NCI-H774 (cell line): ENCODE data around the gene PCSK5.
"Not testable (repeated sequence)": the region's sequence is repeated elsewhere in the genome, so short reads cannot be mapped to it uniquely, and the experiment has no call there.

ENCODE experiments used
- DNase-seq: peaks from one replicate; lab custom pipeline; 2025; lab: John Stamatoyannopoulos, UW

Gene PCSK5

GRCh38 chr9:76007935-76008334 is 117.5 kb downstream of the PCSK5 start:
- DNase-seq: no peak

DNA sequence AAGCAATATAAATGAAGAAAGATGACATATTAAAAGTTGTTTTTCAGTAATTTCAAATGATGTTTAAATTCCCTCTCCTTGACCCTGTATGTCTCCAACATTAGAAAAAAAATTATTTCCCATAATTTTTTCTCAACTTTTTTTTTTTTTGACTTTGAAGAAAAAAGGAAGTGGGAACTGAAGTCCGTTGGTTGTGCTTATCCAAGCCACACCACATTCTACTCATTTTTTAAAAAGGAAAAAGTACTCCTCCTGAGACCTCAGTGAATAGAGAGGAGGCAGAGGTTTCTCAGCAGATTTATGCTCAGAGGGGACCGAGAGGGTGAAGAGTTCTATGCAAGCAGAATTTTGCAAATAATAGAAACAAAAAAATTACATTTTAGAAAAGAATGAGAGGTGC is 123.3 kb downstream of the PCSK5 start:
- DNase-seq: no peak

- no peak for DNase-seq
Measured at GRCh38 chr9:76018235-76018634, 127.8 kb downstream of the PCSK5 start.

DNA sequence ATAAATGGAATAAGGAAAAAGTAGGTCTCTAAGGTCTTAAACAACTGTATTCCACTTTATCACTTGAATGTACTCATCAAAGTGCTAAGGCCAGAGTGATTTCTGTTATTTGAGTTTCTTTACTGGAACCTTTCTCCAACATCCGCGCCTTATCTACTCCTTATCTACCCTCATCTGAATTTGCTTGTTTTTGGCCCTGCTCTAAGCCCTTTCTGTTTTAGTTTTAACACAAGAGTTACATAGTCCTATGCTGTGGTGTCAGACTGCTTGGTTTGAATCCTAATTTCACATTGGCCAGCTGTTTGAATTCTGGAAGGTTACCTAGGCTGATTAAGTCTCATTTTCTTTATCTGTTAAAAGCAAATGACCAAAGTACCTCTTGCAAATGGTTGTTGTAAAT is 128.3 kb downstream of the PCSK5 start:
- DNase-seq: no peak

- DNase-seq: no peak
Measured at GRCh38 chr9:76020652-76021051, 130.2 kb downstream of the PCSK5 start.

DNA sequence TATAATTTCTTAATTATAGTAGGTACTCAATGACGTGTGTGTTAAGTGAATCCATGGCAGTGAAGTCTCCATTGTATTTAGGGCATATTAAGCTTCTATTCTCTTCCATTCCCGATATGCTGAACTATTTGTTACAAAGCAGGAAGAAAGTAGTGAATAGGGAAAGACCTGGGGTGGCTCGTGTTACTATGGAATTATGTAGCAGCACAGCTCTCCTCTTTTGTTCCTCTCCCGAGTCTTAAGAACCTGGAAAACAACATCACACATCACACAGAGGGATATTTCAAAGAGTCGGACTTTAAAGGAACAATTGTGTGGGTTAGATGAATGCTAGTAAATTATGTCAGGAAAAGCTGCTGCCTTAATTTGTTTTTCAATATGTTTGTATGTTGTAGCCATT is 131.8 kb downstream of the PCSK5 start:
- no peak for DNase-seq

- DNase-seq: no peak
Measured at GRCh38 chr9:76023715-76024195, 133.3 kb downstream of the PCSK5 start.

DNA sequence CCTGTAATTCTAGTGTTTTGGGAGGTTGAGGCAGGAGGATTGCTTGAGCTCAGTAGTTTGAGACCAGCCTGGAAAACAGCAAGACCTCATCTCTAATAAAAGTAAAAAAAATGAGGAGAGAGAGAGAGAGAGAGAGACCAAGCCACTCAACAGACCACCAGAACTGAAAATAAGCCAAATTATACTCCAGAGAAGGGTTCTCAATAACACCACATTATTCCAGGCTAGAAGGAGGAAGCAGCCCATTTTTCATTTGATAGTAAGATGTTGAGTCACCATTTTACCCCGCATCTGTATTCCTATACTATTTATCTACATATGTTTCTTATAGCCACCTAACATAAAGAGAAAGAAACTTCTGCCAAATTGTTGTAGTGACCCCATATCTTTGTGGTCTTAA is 134.8 kb downstream of the PCSK5 start:
- no peak for DNase-seq

GRCh38 chr9:76026796-76027195 is 136.3 kb downstream of the PCSK5 start:
- DNase-seq: no peak

DNA sequence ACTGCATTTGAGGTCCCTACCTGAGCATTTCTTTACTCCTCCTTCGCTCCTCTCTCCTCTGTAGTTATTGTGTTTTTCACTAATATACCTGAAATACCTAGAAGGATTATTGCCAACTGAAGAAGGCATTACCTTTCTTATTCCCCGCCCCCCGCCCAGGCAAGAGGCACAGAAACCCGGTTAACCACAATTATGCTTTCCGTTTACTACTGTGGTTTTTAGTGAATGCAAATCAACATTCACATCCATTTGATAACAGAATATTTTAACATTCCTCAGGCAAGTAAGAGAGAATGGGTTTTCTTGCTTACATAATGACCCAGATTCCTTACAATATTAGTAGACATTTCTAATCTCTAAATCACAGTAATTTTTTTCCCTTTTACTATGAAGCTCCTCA is 136.9 kb downstream of the PCSK5 start:
- DNase-seq: no peak

DNA sequence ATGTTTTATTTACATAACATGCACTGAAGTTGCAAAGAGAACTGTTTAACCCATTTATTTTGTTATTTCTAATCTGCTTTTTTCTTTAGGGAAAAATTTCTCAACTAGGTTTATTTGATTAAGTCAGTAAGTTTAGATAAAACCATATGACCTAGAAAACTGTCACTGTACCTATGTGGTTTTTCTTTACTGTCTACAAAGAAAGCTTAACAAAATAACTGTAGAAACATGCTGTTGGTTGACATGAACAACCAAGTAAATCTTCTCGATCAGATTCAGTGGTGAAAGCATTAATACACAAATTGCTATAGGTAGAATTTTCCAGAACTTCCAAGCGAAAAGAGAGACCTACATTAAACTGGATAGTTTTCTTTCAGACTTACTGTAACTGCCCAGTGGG is 137.4 kb downstream of the PCSK5 start:
- no peak for DNase-seq

DNA sequence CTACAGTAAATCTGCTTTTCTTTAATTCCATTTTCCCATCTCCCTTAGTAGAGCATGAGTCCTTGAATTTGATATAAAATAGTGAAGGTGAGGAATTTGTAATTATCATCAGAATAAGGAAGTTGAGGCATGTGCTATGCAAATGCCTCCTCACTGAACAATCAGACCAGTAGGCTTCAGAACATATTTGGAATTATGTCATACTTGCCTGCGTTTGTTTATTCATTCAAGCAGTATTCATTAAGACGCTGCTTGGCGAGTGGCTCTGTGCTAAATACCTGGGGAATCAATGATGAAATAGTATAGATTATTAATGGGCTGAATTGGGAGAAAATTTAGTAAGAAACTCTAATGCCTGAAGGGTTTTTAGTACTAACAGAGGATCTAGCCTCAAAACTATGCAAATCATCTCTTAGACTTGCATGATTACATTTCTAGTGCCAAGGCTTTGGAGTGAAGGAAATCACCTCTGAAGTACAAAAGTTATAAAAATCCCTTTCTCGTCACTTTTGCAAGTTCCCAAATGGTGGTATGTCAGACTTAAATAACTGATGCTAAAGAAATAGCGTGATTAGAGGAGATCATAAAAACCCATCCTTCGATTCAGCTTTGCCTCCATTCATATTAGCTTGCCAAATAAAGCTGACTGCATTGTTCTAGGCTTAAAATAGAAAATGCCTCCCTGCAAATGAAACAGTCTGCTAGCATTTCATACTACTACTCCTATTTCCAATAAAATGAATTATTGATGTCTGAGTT is 141.7 kb downstream of the PCSK5 start:
- DNase-seq: no peak

GRCh38 chr9:76032797-76033373 is 142.4 kb downstream of the PCSK5 start:
- DNase-seq: no peak

- no peak for DNase-seq
Measured at GRCh38 chr9:76034049-76034448, 143.6 kb downstream of the PCSK5 start.

DNA sequence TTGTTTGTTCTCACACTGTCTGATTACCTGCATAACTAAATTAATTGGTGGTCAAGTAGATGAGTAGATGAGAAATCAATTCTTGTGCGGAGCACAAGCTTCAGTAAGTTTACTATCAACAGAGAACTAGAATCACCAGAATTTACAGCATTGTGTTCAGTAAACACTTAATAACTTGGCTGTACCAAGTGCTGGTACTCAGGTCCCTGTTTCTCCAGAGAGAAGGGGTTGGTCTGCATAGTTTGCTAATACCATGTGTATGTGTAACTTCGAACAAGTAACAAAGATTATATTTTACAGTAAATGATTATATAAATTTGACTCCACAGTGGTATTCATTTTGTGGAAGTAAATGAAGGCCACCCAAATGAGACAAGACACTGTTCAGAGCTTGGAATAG is 146.3 kb downstream of the PCSK5 start:
- no peak for DNase-seq

DNA sequence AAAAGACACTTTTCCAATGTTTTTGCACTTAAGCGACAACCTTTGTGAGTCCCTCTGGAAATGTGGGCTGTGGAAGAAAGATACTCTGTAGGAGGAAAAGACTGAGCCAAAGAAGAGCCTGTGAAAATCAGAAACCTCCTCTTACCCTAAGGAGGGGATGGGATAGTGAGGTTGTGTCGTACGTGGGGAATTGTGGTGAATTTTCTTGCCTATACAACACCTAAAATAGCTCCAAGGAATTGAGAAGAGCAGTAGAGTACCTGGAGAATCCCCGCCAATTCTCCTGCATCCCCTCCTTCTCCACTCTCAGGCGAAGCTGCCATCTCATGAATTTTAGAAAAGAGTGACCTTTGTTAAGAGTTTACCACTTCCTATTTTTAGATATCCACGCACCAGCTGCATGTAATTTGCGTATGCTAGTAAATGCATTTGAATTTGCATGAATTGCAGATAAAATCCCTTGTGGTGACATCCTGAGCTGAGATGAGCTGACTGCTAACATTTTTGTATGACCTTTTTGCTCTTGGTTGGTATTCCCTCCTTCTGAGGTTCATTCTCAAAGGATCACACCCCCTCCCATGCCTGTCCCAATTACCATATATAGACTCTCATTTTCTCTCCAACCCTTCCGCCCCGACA is 147.2 kb downstream of the PCSK5 start:
- no peak for DNase-seq

- no peak for DNase-seq
Measured at GRCh38 chr9:76038431-76038830, 148.0 kb downstream of the PCSK5 start.

DNA sequence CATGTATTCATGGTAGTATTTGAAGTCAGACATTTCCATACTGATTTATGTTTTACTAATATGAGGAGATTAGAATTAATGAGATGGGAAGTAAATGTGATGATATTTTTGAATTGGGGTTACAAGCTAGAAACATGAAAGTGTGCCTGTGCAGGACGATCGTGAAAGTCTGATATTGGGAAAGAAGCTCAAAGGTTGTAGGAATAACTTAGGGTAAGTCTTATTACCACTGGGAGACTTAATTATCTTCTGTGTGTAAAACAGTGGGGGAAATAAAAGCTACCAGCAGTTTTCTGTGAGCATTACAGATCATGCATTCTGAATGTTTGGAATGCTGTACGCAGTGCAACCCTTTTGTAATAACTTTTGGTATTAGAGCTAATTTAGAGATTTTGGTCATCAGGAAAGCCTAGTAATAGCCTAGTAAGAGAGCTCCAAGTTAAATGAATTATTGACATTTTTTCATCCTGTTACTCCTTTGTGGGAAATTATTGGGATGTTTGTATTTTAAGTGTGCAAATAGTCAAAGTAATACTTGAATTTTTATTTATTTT is 153.9 kb downstream of the PCSK5 start:
- DNase-seq: no peak

GRCh38 chr9:76045221-76045620 is 154.7 kb downstream of the PCSK5 start:
- DNase-seq: no peak

- DNase-seq: no peak
Measured at GRCh38 chr9:76049341-76049740, 158.9 kb downstream of the PCSK5 start.

DNA sequence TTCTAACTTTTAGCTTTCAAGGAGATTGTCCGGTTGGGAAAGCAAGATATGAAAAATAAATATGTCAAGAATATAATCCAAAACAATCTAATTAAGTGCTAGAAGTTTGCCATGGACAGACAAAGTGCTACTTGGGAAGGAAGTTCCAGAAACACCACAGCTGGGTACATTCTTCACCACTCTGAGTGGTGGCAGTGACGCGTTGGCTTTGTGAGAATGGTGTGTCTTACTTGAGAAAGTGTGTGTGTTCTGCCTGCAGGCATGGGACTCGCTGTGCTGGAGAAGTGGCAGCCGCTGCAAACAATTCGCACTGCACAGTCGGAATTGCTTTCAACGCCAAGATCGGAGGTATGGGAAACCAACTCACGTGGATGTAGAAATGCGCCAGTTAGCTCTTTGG is 177.2 kb downstream of the PCSK5 start:
- DNase-seq: no peak

GRCh38 chr9:76077537-76077936 is 187.1 kb downstream of the PCSK5 start:
- no peak for DNase-seq

DNA sequence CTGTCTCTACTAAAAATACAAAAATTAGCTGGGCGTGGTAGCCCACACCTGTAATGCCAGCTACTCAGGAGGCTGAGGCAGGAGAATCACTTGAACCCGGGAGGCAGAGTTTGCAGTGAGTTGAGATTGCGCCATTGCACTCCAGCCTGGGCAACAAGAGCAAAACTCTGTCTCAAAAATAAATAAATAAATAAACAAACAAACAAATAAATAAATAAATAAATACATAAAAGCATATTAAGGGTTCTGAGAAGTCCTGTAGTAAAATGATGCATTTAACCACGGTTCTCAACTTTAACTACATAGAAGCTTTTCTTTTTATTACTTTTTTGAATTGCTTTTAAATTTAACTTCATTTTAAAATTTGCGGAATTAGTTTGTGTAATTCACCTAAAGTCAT is 190.8 kb downstream of the PCSK5 start:
- not testable (repeated sequence) for DNase-seq
